HG03469 (cell line): Measurements from ENCODE around the gene MAD2L1BP.

Experiments used
- ATAC-seq: cut with Tn5 transposase; IDR thresholded peaks from one replicate; pipeline ENCODE4 v1.9.1; 2021; ENCODE audit warnings: mild to moderate bottlenecking, moderate library complexity, moderate number of reproducible peaks; ENCODE audit not compliant: unreplicated experiment

MAD2L1BP gene

DNA sequence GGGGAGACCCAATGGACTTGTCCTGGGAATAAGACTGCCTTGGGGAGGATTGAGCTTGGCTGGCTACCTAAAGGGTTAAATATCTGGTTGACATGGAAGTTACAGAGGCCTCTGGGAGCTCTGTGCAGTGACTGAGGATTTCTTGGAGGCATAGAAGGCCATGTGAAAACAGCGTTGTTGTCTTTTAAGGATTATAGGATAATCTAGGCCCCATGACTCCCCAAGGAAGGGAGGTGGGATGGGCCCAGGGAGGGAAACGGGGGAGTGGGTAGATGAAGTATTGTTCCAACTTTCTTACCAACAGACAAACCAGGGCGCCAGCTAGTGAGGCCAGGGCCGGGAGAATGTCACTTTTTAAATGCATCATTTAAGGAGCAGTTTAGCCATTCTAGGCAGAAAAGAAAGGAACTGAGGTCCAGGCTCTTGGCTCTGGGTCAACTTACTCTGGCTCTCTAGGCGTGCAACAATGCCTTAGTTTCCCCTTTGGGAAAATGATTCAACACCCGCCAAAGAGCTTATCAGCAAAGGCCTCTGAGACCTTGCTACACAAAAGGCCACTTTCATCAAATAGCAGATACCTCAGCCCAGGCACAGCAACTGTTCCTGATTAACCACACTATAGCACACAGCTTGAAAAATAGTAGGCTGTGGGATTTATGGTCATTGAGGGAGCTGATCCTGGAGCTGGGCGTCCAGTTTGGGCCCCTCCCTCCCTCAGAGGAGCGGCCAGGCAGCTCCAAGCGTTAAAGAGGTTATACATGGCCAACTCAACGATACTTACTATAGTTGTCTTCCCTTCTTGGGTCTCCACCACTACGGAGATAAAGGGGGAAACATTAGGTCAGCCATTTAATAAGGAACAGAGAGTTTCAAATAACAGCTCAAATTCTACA lies 44.9 kb downstream of the MAD2L1BP start:
- ATAC-seq, result no peak

DNA sequence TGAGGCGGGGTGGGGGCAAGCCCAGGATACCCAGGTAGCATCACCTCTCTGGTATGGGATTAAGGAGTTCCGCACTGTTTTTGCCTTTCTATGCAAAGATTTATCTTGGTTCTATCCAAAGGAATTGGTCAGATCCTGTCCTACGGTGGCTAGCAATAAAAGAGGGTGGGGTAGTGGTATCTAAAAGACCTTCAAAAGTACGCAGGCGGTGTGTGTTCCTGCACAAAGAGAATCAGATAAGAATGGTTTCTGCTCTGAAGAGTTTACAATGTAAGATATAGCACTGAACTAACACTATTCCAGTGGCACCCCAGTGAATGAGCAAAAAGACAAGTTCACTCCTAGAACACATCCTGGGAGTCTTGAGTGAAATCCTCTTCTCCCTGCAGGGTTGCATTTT lies 45.7 kb downstream of the MAD2L1BP start:
- ATAC-seq, result no peak

DNA sequence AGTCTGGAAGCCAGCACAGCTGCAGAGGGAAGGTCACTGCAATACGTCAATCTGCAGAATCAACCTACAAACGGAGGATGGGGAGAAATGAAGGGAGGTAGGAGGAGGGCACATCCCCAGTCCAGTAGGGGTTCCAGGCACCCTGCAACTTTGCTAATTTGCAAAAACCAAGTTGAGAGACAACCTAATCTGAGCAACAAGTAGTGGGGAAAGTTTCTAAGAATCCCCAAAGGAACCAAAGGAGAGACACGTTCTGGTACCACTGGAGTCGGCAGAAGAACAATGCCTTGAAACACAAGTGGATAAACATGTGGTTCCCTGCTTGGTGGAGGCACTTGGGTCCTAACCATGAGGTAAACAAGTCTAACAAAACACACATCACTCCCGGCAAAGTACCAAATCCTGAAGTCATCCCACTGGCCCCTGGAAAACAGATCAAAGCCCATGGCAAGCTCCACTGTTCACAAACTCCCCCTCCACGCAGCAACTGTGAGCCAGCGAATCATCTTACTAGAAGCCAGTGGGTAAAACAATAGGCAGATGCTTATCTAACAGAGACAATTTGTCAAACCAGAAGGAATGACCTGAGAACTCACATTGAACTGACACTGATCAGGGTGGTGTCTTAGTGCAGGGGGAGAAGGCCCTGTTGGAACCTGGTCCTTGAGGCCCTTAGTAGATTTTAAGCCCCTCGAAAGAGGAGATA lies 47.2 kb downstream of the MAD2L1BP start:
- no peak for ATAC-seq

DNA sequence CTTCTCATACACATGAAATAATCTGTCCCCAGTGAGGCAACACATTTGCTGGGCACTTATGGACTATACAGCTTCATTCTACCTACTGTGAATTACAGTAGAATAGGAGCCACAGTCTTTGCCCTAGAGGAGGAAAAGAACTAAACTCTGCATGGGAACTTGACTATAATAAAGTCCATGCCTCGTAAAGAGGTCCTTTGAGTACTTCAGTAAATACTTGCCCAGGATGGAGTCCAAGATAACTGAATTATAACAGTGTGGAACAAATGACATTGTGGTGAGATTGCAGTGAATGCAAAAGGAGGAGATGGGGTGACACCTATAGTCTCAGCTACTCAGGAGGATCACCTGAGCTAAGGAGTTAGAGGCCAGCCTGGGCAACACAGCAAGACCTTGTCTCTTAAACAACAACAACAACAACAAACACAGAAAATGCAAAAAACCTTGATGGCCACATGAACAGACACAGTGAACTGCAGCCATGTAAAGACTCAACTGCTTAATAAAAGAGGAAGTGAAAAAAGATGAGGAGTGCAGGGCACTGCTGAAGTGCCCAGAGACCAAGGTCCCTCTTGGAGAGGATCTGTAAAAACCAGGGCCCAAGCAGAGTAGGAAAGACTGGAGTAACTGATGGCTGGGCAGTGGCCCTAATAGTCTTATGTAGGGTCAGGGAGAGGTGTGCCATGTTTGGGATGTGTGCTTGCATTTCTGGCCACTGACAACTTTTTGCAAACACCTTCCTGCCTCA lies 48.2 kb downstream of the MAD2L1BP start:
- no peak for ATAC-seq

DNA sequence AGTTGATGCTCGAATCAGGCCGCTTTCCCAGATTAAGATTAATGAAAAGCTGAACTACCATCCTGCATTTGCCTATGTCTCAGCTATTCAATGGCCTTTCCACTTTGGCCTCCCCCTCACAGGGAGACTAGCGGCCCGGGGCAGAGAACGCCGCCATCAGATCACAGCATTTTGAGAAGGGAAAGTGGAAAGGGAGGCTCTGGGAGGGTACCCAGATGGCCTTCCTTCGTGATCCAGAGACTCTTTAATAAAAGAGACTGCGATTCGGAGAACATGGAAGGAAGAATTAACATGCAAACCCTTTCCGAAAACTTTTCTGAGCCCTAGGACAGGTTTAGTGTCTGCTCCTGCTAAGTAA lies 51.4 kb downstream of the MAD2L1BP start:
- ATAC-seq, result no peak

DNA sequence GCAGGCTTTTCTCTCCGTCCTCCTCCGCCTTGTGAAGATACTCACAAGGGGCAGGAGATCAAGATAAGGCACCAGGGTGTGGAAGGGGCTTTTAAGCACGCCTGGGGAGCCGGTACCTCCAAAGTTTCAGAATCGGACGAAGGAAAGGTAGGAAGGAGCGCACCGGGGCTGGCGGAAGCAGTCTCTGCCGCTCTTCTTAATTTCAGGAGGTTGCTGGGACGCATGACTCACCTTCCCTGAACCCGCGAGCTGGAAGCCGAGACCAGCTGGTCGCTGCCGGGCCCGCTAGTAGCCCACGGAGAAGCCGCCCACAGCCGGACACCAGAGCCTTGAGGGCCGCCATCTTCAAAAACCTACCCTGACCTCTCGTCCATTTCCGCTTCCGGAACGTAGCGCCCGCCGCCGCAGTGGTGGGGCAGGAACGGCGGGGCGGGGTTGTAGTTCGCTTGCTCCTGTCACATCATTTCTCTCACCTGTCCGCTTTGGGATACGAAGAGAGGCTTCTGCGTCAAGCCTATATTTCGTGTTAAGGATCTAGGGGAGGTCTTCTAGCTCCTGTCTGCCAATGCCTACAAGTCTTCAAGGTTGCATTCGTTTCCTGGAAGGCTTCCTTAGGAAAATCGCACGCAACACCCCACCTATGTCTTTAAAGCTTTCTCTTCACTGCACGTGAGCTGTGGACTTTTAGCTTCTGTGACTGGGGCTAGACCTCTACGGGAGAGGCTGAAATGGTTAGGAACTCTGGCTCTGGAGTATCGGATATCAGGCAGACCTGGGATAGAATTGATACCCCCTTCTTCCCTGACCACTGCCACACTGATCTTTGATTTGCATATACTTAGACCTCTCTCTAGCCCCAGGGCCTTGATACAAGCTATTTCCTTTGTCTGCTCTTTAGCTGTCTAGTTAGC lies 52.1 kb downstream of the MAD2L1BP start, which contains the start of gene MRPS18A:
MRPS18A (minus strand) TSS at position 355 of the 911 bp plus-strand sequence; CDS start at position 343, 12 bp downstream.
- peak; percentile 57 for ATAC-seq

DNA sequence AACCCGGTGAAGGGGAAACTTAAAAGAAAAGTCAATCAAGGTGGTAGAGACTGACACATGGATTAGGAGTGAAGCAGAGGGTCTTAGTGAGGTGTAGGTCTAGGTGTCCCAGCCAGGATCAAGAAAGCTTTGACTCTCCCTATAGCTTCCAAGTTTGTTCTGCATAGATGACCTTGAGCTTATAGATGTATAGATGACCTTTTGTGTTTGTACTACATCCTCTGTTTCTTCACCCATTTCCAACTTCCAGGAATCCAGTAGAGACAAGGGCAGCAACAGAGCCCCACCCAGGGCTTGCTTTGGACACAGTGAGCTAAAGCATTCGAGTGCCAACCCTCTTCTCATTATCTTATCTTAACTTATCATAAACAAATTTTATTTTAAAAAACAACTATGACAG lies 53.8 kb downstream of the MAD2L1BP start:
- ATAC-seq, result no peak
